ENCODE results near the gene THBS2.

DNA sequence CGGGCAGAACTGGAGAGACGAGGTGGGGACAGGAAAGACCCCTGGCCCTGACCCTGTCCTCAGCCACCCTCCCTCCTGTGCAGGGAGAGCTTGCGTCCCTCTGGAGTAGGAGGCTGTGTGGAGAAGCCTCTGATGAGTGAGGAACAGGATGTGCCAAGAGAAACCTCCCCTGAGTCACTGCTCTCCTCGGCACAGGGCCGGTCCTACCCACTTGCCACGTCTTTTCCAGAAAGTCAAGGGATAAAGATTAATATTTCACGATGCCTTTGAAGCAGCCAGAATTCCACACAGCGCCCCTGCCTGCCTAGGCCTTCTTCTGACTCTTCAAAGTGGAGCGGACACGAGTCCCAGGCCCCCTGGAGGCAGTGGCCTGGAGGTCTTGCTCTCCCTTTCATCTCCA, 34.9 kb upstream of the THBS2 start:
- TF ChIP-seq, protein P1, sequence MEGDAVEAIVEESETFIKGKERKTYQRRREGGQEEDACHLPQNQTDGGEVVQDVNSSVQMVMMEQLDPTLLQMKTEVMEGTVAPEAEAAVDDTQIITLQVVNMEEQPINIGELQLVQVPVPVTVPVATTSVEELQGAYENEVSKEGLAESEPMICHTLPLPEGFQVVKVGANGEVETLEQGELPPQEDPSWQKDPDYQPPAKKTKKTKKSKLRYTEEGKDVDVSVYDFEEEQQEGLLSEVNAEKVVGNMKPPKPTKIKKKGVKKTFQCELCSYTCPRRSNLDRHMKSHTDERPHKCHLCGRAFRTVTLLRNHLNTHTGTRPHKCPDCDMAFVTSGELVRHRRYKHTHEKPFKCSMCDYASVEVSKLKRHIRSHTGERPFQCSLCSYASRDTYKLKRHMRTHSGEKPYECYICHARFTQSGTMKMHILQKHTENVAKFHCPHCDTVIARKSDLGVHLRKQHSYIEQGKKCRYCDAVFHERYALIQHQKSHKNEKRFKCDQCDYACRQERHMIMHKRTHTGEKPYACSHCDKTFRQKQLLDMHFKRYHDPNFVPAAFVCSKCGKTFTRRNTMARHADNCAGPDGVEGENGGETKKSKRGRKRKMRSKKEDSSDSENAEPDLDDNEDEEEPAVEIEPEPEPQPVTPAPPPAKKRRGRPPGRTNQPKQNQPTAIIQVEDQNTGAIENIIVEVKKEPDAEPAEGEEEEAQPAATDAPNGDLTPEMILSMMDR (IDR thresholded peaks at IDR 0.05; ENCODE audit: low read depth, low read length): no peak
- TF ChIP-seq POLR2A (IDR thresholded peaks at IDR 0.05; ENCODE audit: extremely low read depth, insufficient read length): no peak
- no peak for TF ChIP-seq MAX (IDR thresholded peaks at IDR 0.05; ENCODE audit: low read depth, low read length)

Measured in NB4 (cell line).